ENCODE measurements around the gene CALY.

- TF ChIP-seq EZH2 (IDR thresholded peaks at IDR 0.05; ENCODE audit: low read length, unreplicated experiment) (no peak), CTCF (conservative IDR thresholded peaks at IDR 0.05; ENCODE audit: low read depth, low read length) (no peak), EZH2phosphoT487 (IDR thresholded peaks at IDR 0.05; ENCODE audit: borderline replicate concordance, low read length) (no peak)
These were observed 1.7 kb upstream of the CALY start for GRCh38 chr10:133338080-133339071.

All from PC-3 (cell line).